ENCODE results near the gene WDR59. TPM values are rescaled to one million over a fixed set of nuclear protein-coding genes. Genes with fewer than 3 reads are reported as not detected.

Gene WDR59
- total RNA-seq, 8 experiments from 2014 or later = 13.2 to 66.4 (median 22.4) TPM

- H3K4me3 ChIP-seq = no peak overlapping the region
- H3K4me1 ChIP-seq (replicated peaks in 1 of 2) = no peaks in the 10 kb centered on the region
- WGBS, 10 experiments = 0 to 100% (median 50%) methylated on average over 1 to 3 of the region's 5 CpGs; no CpG with 5 or more reads in 4 of the 10 experiments
- H3K27ac ChIP-seq = no peak overlapping the region
- in situ Hi-C loops (cut with MboI; ENCODE audit: low pct_unique_long_range_greater_than_20kb in 2 of 9, low sequenced_read_pairs in 9 of 9, unreplicated experiment in 9 of 9) = no loop called here
- ATAC-seq (replicated peaks in 6 of 8) = peak in 2 of 8 experiments; percentile 15 to 39
Observed at GRCh38 chr16:74825941-74826340, 159.0 kb downstream of the WDR59 start.

- ATAC-seq (replicated peaks in 6 of 8) = no peak
Observed at GRCh38 chr16:74825016-74825415, 159.9 kb downstream of the WDR59 start.

More at GRCh38 chr16:74825016-74825415, 159.9 kb downstream of the WDR59 start:
- 0 to 100% (median 76%) methylated on average over 1 to 3 of the region's 3 CpGs; no CpG with 5 or more reads in 1 of the 10 experiments for WGBS, 10 experiments
- Histone ChIP-seq H3K4me3 (no peak overlapping the region), H3K27ac (no peak overlapping the region), H3K4me1 (replicated peaks in 1 of 2) (no peaks in the 10 kb centered on the region)
- in situ Hi-C loops (cut with MboI; ENCODE audit: low pct_unique_long_range_greater_than_20kb in 2 of 9, low sequenced_read_pairs in 9 of 9, unreplicated experiment in 9 of 9) = no loop called here

Other genes with a start within 250 kb of the WDR59 start
- 1 to 10 TPM in 2 of 8 experiments, under 1 TPM in 3, not detected in 3; 0.52 to 3.3 (median 0.92) TPM for gene FA2H, start 210.3 kb downstream of the WDR59 start, total RNA-seq
- gene ZNRF1, start 13.9 kb upstream of the WDR59 start, total RNA-seq = 10 to 100 TPM in 6 of 8 experiments, 1 to 10 TPM in 2; 7.7 to 20.2 (median 14.2) TPM
- 1 to 10 TPM in 4 of 8 experiments, under 1 TPM in 4; 0.33 to 2.8 (median 1.0) TPM for gene LDHD, start 131.7 kb upstream of the WDR59 start, total RNA-seq
- gene ZFP1, start 163.4 kb upstream of the WDR59 start, total RNA-seq = 10 to 100 TPM in 6 of 8 experiments, 1 to 10 TPM in 2; 3.4 to 33.6 (median 22.6) TPM
- under 1 TPM in 7 of 8 experiments, not detected in 1; 0.07 to 0.87 (median 0.29) TPM for gene CTRB2, start 222.0 kb upstream of the WDR59 start, total RNA-seq
- 1 to 10 TPM in 2 of 8 experiments, under 1 TPM in 6; 0.11 to 1.5 (median 0.41) TPM for gene CTRB1, start 233.9 kb upstream of the WDR59 start, total RNA-seq

Data from motor neuron (in vitro differentiated cells).